Inflammatory macrophage treated with lipopolysaccharide for 4 hours (primary cell): ENCODE data around the gene NYNRIN.
A peak's percentile ranks its signal among the peaks of the same experiment; 100 is the strongest.

Source experiments
- DNase-seq: peaks from one replicate; pipeline ENCODE4 v3.0.0-alpha.2; 2020

The NYNRIN gene

DNA sequence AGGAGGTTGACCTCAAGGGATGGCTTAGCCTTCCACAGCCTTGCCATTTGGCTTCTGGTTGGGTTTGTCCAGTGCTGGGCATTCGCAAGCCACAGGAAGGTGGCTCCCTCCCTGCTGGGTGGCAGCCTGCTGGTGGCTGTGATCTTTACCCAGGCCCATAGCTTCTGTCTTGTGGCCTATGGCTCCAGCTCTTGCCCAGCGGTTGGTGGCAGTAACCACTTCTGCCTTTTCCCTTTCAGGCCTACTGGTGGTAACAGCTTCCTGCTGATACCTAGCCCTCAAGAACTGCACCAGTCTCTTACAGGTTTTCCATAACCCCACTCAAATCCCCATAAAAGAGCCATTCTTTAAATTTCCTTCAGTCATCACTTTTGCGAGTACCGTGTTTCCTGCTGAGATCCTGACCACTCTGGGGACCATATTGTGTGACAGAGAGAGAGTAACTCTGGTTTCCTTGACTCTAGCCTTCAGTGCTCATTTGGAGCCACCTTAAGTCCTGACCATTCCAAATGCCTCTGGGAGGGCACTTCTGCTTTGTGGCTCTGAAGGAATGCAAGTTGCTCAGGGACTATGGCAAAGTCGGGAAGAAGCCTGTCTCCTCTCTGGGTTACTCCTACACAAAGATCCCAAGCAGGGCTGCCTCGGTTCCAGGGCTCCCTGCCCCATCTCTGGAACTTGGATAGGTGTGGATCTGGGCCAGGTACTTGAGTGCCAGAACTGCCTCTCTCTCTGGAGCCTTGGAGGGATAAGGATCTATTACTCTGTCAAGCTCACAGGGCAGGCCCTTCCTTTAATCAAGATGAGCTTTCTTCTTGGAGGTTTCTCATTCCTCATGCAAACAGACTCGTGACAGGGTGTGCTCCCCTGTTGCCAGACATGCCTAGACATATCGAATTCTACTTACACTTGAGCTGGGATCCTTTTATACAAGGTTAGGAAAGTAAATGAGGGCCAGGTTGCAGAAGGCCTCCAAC is 2.9 kb upstream of the NYNRIN start:
- peak; percentile 32 for DNase-seq

DNA sequence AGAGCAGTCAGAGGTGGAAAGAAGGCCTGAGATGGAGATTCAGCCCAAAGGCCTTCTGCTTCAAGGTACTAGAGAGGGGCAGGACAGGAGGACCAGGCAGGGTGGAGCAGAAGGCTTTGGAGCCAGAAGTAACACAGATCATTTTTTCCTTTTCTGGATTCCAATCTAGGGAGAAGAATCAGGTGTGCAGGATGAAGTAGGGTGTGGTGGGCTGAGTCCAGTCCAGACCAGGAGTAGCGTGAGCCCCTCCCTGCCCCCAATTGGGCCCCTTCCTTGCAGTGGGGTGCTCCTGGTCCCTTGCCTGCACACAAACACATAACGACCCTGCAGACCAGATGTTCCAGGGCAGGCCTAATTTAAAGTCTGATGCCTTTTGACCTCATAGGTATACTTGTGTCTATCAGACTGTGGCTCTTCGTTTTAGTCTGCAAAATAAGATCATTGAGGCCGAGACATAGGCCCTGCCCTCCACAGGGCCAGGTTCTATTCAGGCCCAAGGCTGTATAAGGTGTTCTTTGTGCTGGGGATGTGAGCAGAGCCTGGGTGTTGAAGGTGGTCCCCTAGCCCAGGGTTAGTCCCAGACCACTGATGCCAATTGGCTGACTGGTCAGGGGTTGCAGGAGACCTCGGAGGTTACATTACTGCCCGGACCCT is 1.0 kb upstream of the NYNRIN start:
- DNase-seq: no peak

DNA sequence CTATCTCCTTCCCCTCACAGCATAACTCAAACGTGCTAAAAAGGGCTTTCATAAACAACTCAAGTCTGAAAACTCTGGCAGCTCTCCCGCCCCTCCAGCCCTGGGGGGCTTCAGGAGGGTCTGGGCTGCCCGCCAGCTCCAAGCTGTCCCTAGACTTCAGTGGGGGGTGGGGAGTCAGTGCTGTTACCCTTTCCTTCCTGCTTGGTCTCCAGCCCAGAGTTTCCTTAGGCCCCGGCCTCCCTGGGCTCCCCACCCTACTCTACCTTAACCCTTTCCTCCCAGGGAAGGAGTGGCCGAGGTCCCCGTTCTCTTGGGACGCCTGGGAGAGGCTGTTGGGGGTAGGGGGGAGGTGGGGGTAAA is 530 bp upstream of the NYNRIN start:
- DNase-seq: no peak

- no peak for DNase-seq
Observed at GRCh38 chr14:24399447-24399822, 632 bp downstream of the NYNRIN start.

- no peak for DNase-seq
Observed at GRCh38 chr14:24399999-24400718, 1.4 kb downstream of the NYNRIN start.

- no peak for DNase-seq
Observed at GRCh38 chr14:24401810-24402702, 3.3 kb downstream of the NYNRIN start.

DNA sequence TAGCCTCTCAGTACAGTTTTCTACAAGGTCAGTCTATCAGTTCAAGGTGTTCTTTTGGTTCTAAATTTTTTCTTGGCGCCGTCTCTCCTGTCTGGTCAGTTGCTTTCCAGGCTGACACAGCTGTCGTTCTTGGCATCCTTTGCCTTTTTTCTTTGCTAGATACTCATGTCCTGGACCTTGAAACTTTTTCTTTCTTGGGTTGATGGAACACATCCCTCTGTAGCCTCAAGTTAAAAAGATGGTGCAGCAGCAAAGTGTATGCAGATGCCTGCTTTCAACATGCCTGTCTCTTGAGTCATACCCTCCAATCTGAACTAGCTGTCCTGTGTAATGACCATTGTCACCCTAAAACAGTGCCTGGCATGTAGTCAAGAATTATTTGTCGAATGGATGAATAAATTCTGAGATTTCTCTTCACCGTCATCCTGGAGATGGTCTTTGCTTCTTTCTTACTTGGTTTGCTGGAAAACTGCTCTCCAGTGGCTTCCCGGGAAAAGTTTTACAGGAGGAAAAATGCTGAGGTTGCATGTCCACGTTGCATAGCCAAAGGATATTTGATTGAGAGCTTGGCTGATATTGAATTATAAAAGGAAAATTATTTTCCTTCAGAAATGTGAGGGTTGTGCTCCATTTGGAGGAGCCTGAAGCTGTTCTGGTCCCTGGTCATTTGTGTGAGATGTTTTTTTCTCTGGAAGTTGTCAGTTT is 4.6 kb downstream of the NYNRIN start:
- DNase-seq: no peak

GRCh38 chr14:24404814-24405213 is 6.0 kb downstream of the NYNRIN start:
- no peak for DNase-seq

DNA sequence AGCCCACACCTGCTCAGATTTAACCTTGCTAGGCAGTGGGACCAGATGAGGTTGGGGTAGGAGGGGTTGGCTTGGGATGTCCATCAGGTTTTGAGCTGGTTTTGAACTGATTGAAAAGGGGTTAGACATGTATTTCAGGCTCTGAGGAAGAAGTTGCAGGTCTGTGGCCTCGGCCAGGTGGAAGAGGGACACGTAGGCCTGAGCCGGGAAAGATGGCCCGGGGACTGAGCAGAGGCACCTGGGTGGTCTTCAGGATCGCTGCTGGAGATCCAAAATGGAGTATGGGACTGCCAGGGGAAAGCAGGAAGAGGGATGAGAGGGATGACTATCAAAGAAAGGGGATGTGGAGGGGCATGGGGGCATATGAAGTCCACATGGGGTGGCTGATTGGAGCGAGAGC is 7.6 kb downstream of the NYNRIN start:
- DNase-seq: no peak

GRCh38 chr14:24407608-24408325 is 9.0 kb downstream of the NYNRIN start:
- DNase-seq: no peak

DNA sequence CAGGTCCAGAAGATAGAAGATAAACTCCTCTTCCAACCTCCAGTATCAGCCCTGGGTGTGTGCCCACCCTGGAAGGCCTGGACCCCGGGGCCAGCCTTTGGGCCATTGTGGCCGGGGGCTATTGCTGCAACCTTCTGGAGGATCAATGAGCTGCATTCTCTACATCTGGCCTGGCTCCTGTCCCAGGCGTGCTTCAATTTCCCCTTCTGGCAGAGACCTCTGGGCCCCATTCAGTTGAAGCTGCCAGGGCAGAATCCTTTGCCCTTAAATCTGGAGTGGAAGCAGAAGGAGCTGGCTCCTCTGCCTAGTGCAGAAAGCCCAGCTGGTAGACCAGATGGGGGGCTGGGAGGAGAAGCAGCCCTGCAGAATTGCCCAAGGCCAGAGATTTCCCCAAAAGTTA is 10.0 kb downstream of the NYNRIN start:
- no peak for DNase-seq

DNA sequence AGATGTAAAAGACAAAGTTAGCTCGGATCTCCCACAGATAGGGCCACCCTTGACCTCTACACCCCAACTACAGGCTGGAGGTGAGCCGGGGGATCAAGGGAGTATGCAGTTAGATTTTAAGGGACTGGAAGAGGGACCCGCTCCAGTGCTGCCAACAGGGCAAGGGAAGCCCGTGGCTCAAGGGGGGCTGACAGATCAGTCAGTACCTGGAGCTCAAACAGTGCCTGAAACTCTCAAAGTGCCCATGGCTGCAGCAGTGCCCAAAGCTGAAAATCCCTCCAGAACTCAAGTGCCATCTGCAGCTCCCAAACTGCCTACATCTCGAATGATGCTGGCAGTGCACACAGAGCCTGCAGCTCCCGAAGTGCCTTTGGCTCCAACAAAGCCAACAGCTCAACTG is 10.4 kb downstream of the NYNRIN start:
- no peak for DNase-seq

- DNase-seq: no peak
Observed at GRCh38 chr14:24409956-24410355, 11.2 kb downstream of the NYNRIN start.

- DNase-seq: peak; percentile 52
Observed at GRCh38 chr14:24411443-24412389, 12.9 kb downstream of the NYNRIN start.

- no peak for DNase-seq
Observed at GRCh38 chr14:24414077-24414476, 15.3 kb downstream of the NYNRIN start.

- DNase-seq: no peak
Observed at GRCh38 chr14:24414732-24415420, 16.1 kb downstream of the NYNRIN start.

GRCh38 chr14:24415421-24416253 is 16.8 kb downstream of the NYNRIN start:
- DNase-seq: no peak

- DNase-seq: no peak
Observed at GRCh38 chr14:24416254-24416931, 17.6 kb downstream of the NYNRIN start.
